ENCODE measurements around the gene ITSN2.

GRCh38 chr2:24380820-24381219 lies 20.5 kb upstream of the ITSN2 start:
- TF ChIP-seq, protein P1, sequence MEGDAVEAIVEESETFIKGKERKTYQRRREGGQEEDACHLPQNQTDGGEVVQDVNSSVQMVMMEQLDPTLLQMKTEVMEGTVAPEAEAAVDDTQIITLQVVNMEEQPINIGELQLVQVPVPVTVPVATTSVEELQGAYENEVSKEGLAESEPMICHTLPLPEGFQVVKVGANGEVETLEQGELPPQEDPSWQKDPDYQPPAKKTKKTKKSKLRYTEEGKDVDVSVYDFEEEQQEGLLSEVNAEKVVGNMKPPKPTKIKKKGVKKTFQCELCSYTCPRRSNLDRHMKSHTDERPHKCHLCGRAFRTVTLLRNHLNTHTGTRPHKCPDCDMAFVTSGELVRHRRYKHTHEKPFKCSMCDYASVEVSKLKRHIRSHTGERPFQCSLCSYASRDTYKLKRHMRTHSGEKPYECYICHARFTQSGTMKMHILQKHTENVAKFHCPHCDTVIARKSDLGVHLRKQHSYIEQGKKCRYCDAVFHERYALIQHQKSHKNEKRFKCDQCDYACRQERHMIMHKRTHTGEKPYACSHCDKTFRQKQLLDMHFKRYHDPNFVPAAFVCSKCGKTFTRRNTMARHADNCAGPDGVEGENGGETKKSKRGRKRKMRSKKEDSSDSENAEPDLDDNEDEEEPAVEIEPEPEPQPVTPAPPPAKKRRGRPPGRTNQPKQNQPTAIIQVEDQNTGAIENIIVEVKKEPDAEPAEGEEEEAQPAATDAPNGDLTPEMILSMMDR (IDR thresholded peaks at IDR 0.05) = no peak
- no peak for TF ChIP-seq POLR2A (IDR thresholded peaks at IDR 0.05)
